Erythroblast (primary cell): ENCODE data around the gene DSEL.

Experiments
- GATA1 ChIP-seq: IDR thresholded peaks from 2 replicates; pipeline ENCODE4 v1.6.1; 2011; ENCODE audit warnings: low read depth, mild to moderate bottlenecking, control low read depth, low read length, moderate library complexity
- POLR2A ChIP-seq: IDR thresholded peaks from 2 replicates; pipeline ENCODE4 v1.6.1; 2011; ENCODE audit warnings: mild to moderate bottlenecking, low read length

DNA sequence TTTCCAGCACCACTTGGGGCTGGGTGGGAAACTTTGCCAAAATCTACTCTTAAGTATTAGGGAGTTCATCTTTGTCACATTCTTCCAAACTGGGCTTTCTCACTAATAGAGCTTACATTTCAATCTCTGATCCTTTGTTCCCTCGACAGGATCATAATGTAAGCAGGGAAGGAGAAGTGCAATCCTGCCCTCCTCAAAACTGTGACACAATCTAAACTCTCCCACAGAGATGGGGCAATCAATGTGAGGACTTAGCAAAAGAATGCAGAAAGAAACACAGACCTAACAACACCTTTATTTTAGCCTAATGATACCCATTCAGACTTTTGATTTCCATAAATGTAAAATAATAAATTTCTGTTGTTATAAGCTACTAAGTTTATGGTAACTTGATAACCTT lies 40.8 kb downstream of the DSEL start:
- no peak for TF ChIP-seq POLR2A
- TF ChIP-seq GATA1: no peak
